ENCODE data around the gene TIAM1. TPM values are rescaled to one million over a fixed set of nuclear protein-coding genes. Genes with fewer than 3 reads are reported as not detected.

The TIAM1 gene
- total RNA-seq, 2 experiments from 2014 or later: 50.1 to 51.0 TPM

- no peak for DNase-seq
- Mint-ChIP-seq H3K4me1 (ENCODE audit: low read depth) (peaks cover 22% of the 10 kb centered on the region), H3K27me3 (ENCODE audit: low read depth) (no peaks in the 10 kb centered on the region), H3K36me3 (ENCODE audit: low read depth) (peaks cover 8% of the 10 kb centered on the region), H3K9me3 (peaks cover 5% of the 10 kb centered on the region), H3K27ac (no peak overlapping the region), H3K4me3 (no peak overlapping the region)
- intact Hi-C loops (cut with micrococcal nuclease): no loop called here
- CTCF ChIA-PET: interaction anchor here (0.8 kb wide), 1 partner anchor 232 kb away, joined by 3 read pairs; no protein-coding TSS in a partner anchor
Observed at GRCh38 chr21:31276663-31277062, 67.4 kb downstream of the TIAM1 start.

GRCh38 chr21:31275901-31276300 lies 68.2 kb downstream of the TIAM1 start:
- CTCF ChIA-PET: interaction anchor here (0.8 kb wide), 1 partner anchor 233 kb away, joined by 3 read pairs; no protein-coding TSS in a partner anchor
- H3K9me3 Mint-ChIP-seq: peaks cover 5% of the 10 kb centered on the region
- H3K27ac Mint-ChIP-seq: no peak overlapping the region
- no peaks in the 10 kb centered on the region for H3K27me3 Mint-ChIP-seq (ENCODE audit: low read depth)
- peaks cover 19% of the 10 kb centered on the region for H3K4me1 Mint-ChIP-seq (ENCODE audit: low read depth)
- peaks cover 7% of the 10 kb centered on the region for H3K36me3 Mint-ChIP-seq (ENCODE audit: low read depth)
- DNase-seq: no peak
- intact Hi-C loops (cut with micrococcal nuclease): no loop called here
- no peak overlapping the region for H3K4me3 Mint-ChIP-seq

DNA sequence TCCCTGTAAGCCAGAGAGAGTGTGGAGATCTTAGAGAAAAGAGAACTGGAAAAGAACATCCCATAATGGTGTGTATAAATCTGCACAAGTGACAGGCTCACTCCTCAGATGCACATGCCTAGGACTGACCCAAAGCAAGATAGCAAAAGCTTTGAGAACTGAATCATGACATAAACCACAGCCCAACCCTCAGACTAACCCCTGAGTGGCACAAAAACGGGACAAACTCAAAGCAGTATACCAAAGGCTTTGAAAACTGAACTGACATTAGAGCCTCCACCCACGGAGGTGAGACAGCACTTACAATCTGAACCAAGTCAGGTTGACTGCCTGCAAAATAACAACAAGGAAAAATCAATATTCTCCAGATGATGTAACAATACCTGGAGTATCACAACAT lies 70.8 kb downstream of the TIAM1 start:
- DNase-seq: peak; percentile 30
- Mint-ChIP-seq H3K27ac (no peak overlapping the region), H3K27me3 (ENCODE audit: low read depth) (no peaks in the 10 kb centered on the region), H3K36me3 (ENCODE audit: low read depth) (peaks cover 15% of the 10 kb centered on the region), H3K4me3 (no peak overlapping the region), H3K9me3 (peaks cover 5% of the 10 kb centered on the region), H3K4me1 (ENCODE audit: low read depth) (peaks cover 14% of the 10 kb centered on the region)
- intact Hi-C loops (cut with micrococcal nuclease): no loop called here
- CTCF ChIA-PET: no interaction called here

DNA sequence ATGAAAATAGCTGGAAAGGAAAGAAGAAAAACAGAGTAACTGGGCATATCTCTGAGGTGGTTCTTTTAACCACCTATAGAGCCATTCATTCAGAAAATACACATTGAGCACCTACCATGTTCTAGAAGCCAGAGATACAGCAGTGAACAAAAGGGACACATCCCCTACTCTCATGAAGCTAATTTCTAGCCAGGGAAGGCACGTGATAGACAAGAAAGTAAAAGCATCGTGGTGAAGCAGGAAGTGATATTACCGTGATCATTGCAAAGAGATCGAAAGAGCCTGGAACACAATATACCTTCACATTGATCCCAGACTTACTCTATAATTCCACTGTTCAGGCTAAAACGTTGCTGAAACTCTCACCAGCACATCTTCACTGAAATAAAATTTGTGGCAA lies 76.0 kb downstream of the TIAM1 start:
- DNase-seq: no peak
- Mint-ChIP-seq H3K36me3 (ENCODE audit: low read depth) (peaks cover 37% of the 10 kb centered on the region), H3K4me3 (peak overlapping the region; percentile 13), H3K4me1 (ENCODE audit: low read depth) (peaks cover 26% of the 10 kb centered on the region), H3K27me3 (ENCODE audit: low read depth) (no peaks in the 10 kb centered on the region), H3K9me3 (no peaks in the 10 kb centered on the region), H3K27ac (peak overlapping the region; percentile 21)
- CTCF ChIA-PET: interaction anchor here (0.5 kb wide), 1 partner anchor 58 kb away, joined by 3 read pairs; no protein-coding TSS in a partner anchor
- intact Hi-C loops (cut with micrococcal nuclease): no loop called here

DNA sequence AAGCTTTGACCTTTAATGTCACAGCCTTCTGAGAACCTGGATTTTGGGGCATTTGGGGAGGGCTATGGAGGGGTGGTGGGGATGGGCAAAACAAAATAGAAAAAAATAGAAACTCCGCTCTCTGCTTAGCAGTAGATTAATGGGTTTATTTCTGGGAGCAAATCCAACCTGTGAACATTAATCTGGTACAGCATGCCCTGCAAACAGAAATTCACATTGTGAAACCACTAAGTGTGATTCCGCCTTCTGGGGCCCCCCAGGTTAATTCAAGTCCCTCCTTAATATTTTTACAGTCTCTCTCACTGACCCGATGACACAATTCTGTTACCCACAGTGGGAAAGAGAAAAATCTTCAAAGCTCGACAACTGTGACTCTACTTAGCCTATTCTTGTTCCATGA lies 76.4 kb downstream of the TIAM1 start:
- no peak for DNase-seq
- CTCF ChIA-PET: interaction anchor here (0.5 kb wide), 1 partner anchor 11 kb away, joined by 3 read pairs; no protein-coding TSS in a partner anchor
- H3K27me3 Mint-ChIP-seq (ENCODE audit: low read depth): no peaks in the 10 kb centered on the region
- peaks cover 24% of the 10 kb centered on the region for H3K4me1 Mint-ChIP-seq (ENCODE audit: low read depth)
- H3K27ac Mint-ChIP-seq: peak overlapping the region; percentile 21
- intact Hi-C loops (cut with micrococcal nuclease): no loop called here
- no peak overlapping the region for H3K4me3 Mint-ChIP-seq
- H3K36me3 Mint-ChIP-seq (ENCODE audit: low read depth): peaks cover 37% of the 10 kb centered on the region
- no peaks in the 10 kb centered on the region for H3K9me3 Mint-ChIP-seq

DNA sequence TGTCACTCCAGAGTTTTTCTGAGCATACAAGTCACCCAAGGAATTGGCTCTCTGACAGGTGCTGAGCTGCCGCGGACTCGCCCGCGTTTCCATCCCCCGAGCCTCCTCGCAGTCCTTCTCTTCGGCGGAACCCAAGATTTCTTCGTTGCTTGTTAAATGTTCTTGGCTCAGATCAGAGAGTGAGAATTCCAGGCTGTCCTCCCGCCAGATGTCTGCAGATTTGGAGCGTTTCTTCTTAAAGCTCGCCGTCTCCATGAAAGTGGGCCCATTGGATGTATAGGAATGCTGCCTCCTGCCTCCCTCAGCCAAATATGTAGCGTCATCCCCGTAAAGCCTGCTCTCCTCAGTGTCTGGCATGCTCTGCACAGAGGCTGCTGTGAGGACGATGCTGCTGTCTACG lies 77.8 kb downstream of the TIAM1 start:
- Mint-ChIP-seq H3K27ac (no peak overlapping the region), H3K4me1 (ENCODE audit: low read depth) (peaks cover 22% of the 10 kb centered on the region), H3K9me3 (no peaks in the 10 kb centered on the region), H3K4me3 (no peak overlapping the region), H3K36me3 (ENCODE audit: low read depth) (peaks cover 37% of the 10 kb centered on the region), H3K27me3 (ENCODE audit: low read depth) (no peaks in the 10 kb centered on the region)
- DNase-seq: no peak
- intact Hi-C loops (cut with micrococcal nuclease): no loop called here
- CTCF ChIA-PET: no interaction called here

DNA sequence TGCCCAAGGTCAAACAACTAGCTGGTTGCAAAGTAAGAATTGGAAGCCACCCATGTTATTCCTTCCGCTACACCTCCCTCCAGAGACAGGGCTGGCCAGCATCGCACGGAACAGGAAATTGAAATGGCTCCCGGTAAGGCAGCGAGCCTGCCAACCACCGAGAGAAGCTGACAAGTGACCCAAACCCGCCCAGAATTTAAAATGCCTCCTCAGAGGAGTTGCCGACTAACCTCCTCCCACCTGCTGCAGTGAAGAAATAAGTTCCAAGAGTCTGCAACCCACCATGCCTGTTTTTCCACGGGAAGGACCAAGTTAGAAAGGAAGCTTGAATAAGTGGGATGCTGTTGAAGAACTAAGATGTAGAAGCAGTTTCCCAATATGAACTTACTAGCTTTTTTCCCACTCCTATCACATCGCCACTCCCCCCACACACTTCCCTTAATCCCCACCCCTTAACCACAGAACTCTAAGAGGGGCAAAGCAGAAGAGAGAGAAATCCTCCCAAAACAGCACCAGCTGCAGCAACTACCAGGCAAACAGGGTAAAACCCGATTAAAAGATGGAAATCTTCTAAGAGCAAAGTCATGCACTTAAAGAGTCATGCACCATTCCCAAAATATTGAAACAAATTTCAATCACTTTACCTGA lies 78.6 kb downstream of the TIAM1 start:
- no peak overlapping the region for H3K27ac Mint-ChIP-seq
- H3K27me3 Mint-ChIP-seq (ENCODE audit: low read depth): no peaks in the 10 kb centered on the region
- no peaks in the 10 kb centered on the region for H3K9me3 Mint-ChIP-seq
- CTCF ChIA-PET: interaction anchor here (0.6 to 1.1 kb wide), 3 partner anchors 12 to 338 kb away, joined by 3 read pairs; no protein-coding TSS in a partner anchor
- H3K4me1 Mint-ChIP-seq (ENCODE audit: low read depth): peaks cover 22% of the 10 kb centered on the region
- DNase-seq: peak; percentile 12
- peak overlapping the region; percentile 1 for H3K4me3 Mint-ChIP-seq
- peaks cover 32% of the 10 kb centered on the region for H3K36me3 Mint-ChIP-seq (ENCODE audit: low read depth)
- intact Hi-C loops (cut with micrococcal nuclease): no loop called here

GRCh38 chr21:31264574-31264973 lies 79.5 kb downstream of the TIAM1 start:
- H3K4me3 Mint-ChIP-seq: no peak overlapping the region
- DNase-seq: no peak
- H3K36me3 Mint-ChIP-seq (ENCODE audit: low read depth): peaks cover 28% of the 10 kb centered on the region
- CTCF ChIA-PET: interaction anchor here (1.1 kb wide), 1 partner anchor 66 kb away, joined by 4 read pairs; no protein-coding TSS in a partner anchor
- intact Hi-C loops (cut with micrococcal nuclease): no loop called here
- H3K4me1 Mint-ChIP-seq (ENCODE audit: low read depth): peaks cover 22% of the 10 kb centered on the region
- H3K27me3 Mint-ChIP-seq (ENCODE audit: low read depth): no peaks in the 10 kb centered on the region
- H3K9me3 Mint-ChIP-seq: no peaks in the 10 kb centered on the region
- no peak overlapping the region for H3K27ac Mint-ChIP-seq

GRCh38 chr21:31262728-31263127 lies 81.3 kb downstream of the TIAM1 start:
- H3K4me1 Mint-ChIP-seq (ENCODE audit: low read depth): peaks cover 14% of the 10 kb centered on the region
- intact Hi-C loops (cut with micrococcal nuclease): no loop called here
- CTCF ChIA-PET: interaction anchor here (0.5 kb wide), 1 partner anchor 28 kb away, joined by 3 read pairs; no protein-coding TSS in a partner anchor

DNA sequence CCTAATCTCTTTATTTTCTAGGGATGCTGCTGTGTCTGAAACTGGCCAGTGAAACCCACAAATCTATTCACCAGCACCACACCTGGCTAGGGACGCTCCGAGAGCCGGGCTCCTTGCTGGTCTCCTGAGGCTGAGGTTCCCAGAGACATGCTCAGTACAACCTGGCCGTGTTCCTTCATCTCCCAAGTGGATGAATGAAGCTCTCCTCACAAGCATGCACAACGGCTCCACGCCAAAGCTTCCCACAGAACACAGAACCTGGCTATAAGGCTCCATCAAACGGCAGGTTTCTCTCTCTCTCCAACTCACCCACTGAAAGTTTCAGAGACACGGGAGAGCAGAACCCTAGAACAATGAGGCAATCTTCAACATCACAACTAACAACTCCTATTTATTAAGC lies 82.3 kb downstream of the TIAM1 start:
- CTCF ChIA-PET: interaction anchor here (0.6 kb wide), 1 partner anchor 298 kb away, joined by 3 read pairs; no protein-coding TSS in a partner anchor
- no peaks in the 10 kb centered on the region for H3K27me3 Mint-ChIP-seq (ENCODE audit: low read depth)
- intact Hi-C loops (cut with micrococcal nuclease): no loop called here
- no peak for DNase-seq
- H3K4me3 Mint-ChIP-seq: no peak overlapping the region
- H3K27ac Mint-ChIP-seq: no peak overlapping the region
- peaks cover 23% of the 10 kb centered on the region for H3K36me3 Mint-ChIP-seq (ENCODE audit: low read depth)
- no peaks in the 10 kb centered on the region for H3K9me3 Mint-ChIP-seq
- H3K4me1 Mint-ChIP-seq (ENCODE audit: low read depth): peaks cover 12% of the 10 kb centered on the region

More at GRCh38 chr21:31262728-31263127, 81.3 kb downstream of the TIAM1 start:
- Mint-ChIP-seq H3K27me3 (ENCODE audit: low read depth) (no peaks in the 10 kb centered on the region), H3K27ac (no peak overlapping the region), H3K9me3 (no peaks in the 10 kb centered on the region), H3K36me3 (ENCODE audit: low read depth) (peaks cover 25% of the 10 kb centered on the region), H3K4me3 (no peak overlapping the region)
- DNase-seq: no peak

DNA sequence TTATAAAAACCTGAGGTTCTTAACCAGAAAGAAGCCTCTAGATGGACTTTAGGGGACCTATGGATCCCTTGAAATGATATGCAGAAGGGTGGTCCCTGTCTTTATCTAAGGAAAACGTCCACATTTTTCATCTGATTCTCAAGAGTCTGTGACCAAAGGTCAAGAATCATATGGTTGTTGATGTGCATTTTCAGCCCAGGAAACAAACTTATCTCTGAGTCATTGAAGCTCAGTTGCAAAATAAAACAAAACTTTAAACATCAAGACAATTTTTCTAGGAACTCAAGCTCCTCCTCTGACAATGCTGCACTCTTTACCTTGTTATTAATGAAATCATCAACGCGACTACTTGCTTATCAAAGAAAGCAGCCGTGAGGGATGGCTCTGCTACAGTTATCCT lies 83.3 kb downstream of the TIAM1 start:
- no peak for DNase-seq
- H3K4me1 Mint-ChIP-seq (ENCODE audit: low read depth): peaks cover 7% of the 10 kb centered on the region
- CTCF ChIA-PET: interaction anchor here (0.7 kb wide), 1 partner anchor 39 kb away, joined by 3 read pairs; no protein-coding TSS in a partner anchor

DNA sequence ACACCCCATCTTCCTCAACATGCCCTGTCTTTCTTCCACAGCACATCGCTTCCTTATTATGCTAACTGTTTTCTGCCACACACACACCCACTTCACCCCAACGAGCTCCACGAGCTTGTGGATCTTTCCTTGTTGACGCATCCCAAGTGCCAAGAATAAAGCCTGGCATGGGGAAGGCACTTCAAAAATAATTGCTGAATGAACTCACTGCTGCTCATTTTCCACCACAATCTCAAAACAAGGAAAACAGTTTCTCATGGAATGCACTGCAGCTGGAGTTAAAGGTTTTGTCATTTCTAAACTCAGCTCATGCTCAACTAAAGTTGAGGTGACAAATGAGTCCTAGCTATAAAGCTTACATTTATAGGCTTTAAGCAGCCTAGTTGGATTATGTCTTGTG lies 86.0 kb downstream of the TIAM1 start:
- DNase-seq: no peak
- Mint-ChIP-seq H3K27me3 (ENCODE audit: low read depth) (no peaks in the 10 kb centered on the region), H3K27ac (no peak overlapping the region), H3K36me3 (ENCODE audit: low read depth) (no peaks in the 10 kb centered on the region), H3K4me1 (ENCODE audit: low read depth) (no peaks in the 10 kb centered on the region), H3K9me3 (no peaks in the 10 kb centered on the region), H3K4me3 (no peak overlapping the region)
- CTCF ChIA-PET: no interaction called here
- intact Hi-C loops (cut with micrococcal nuclease): no loop called here

More for the DNA sequence above, 83.3 kb downstream of the TIAM1 start:
- H3K36me3 Mint-ChIP-seq (ENCODE audit: low read depth): peaks cover 16% of the 10 kb centered on the region
- no peak overlapping the region for H3K4me3 Mint-ChIP-seq
- no peak overlapping the region for H3K27ac Mint-ChIP-seq
- H3K9me3 Mint-ChIP-seq: no peaks in the 10 kb centered on the region
- intact Hi-C loops (cut with micrococcal nuclease): no loop called here
- H3K27me3 Mint-ChIP-seq (ENCODE audit: low read depth): no peaks in the 10 kb centered on the region

DNA sequence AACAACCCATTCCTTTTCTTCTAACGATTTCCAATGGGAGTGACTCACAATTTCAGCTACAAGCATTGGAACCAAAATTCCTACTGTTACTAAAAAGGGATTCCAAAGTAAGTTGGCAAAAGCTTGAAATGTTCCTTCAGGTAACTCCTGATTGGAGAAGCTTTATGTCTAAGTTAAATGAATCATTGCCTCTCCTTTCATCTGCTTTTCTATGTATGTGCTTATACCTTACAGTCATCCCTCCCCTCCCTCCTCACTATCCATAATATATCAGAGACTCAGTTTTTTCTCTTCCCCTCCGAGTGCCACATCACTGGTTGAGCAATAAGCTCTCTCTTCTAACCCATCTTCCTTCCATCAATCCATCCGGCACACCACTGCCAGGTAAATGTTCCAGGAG lies 86.8 kb downstream of the TIAM1 start:
- Mint-ChIP-seq H3K4me1 (ENCODE audit: low read depth) (no peaks in the 10 kb centered on the region), H3K27ac (no peak overlapping the region), H3K27me3 (ENCODE audit: low read depth) (no peaks in the 10 kb centered on the region), H3K36me3 (ENCODE audit: low read depth) (no peaks in the 10 kb centered on the region), H3K4me3 (no peak overlapping the region), H3K9me3 (no peaks in the 10 kb centered on the region)
- intact Hi-C loops (cut with micrococcal nuclease): no loop called here
- no peak for DNase-seq
- CTCF ChIA-PET: no interaction called here

Measured in activated naive CD4-positive, alpha-beta T cell treated with anti-CD3 and anti-CD28 coated beads for 36 hours (primary cell).